Right lobe of liver (tissue), 6 donors: ENCODE measurements around the gene SCAP. TPM values are rescaled to one million over a fixed set of nuclear protein-coding genes. Genes with fewer than 3 reads are reported as not detected.

ENCODE experiments used
- ATAC-seq, 4 donors: fragments of 200-7000 bp; cut with Tn5 transposase; one replicate each; pipeline ENCODE4 v1.9.1; 2020; ENCODE audit warnings: mild to moderate bottlenecking in 4 of 4, moderate library complexity in 4 of 4
- DNase-seq, 3 donors: peaks; one replicate each; pipeline ENCODE4 v3.0.0-alpha.2; 2020
- H3K27ac ChIP-seq, 3 donors: fragments of 200-600 bp; one replicate each; pipeline ENCODE4 v1.8.0; 2022
- H3K27me3 ChIP-seq, 2 donors: fragments of 200-600 bp; one replicate each; pipeline ENCODE4 v1.8.0; 2022
- H3K36me3 ChIP-seq, 4 donors: fragments of 200-600 bp; sonication (generic) in 1 of 4; one replicate each; pipeline versions ENCODE4 v1.5.1 to v1.8.0; 2017 to 2022; ENCODE audit warnings: control low read depth in 1 of 4
- H3K4me1 ChIP-seq, 4 donors: fragments of 200-600 bp; sonication (generic) in 1 of 4; one replicate each; pipeline versions ENCODE4 v1.5.1 to v1.8.0; 2017 to 2022; ENCODE audit warnings: control low read depth in 1 of 4
- H3K4me3 ChIP-seq, 3 donors: fragments of 200-600 bp; one replicate each; pipeline ENCODE4 v1.8.0; 2022
- H3K9me3 ChIP-seq, 4 donors: fragments of 200-600 bp; sonication (generic) in 1 of 4; one replicate each; pipeline versions ENCODE4 v1.5.1 to v1.8.0; 2017 to 2022; ENCODE audit warnings: control low read depth in 1 of 4
- POLR2A ChIP-seq: fragments of 450-650 bp; IDR thresholded peaks from one replicate; pipeline ENCODE4 v1.6.1; 2017; ENCODE audit warnings: antibody characterized with exemption, mild to moderate bottlenecking
- WGBS: methylation state at CpG from one replicate; pipeline ENCODE4 v1.1.6; 2018; ENCODE audit warnings: low coverage, low lambda C conversion rate; ENCODE audit not compliant: insufficient coverage; ENCODE audit errors: missing lambda C conversion rate; 5-methylcytosine and 5-hydroxymethylcytosine counted together
- intact Hi-C, 2 donors: fragments of 100-400 bp; cut with DNase I; formaldehyde crosslinking; loops; one replicate each; pipeline versions ENCODE4 v1.11.2 to v1.14.1; 2022
- total RNA-seq, 6 experiments: library from RNA; depleted of rRNA in 2 of 6; stranded (reverse); fragments of >200 nt in 2 of 6; fragmentation: NEBNext Ultra II Directional in 3 of 6; extraction: Animal tissue kit (Norgen Biotek cat#: 25700) in 3 of 6; gene quantifications; one replicate each; pipeline versions ENCODE4 v1.1.0 to v1.2.4, GENCODE V29; 2016 to 2023
- TF ChIP-seq, protein P1 (sequence below), 4 donors: fragments of 200-600 bp in 3 of 4; fragments of 450-650 bp in 1 of 4; IDR thresholded peaks; one replicate each; pipeline versions ENCODE4 v1.5.1 to v1.8.0; 2016 to 2022; ENCODE audit warnings: antibody characterized with exemption in 4 of 4, mild to moderate bottlenecking in 2 of 4
- donor health status: DM: no; HTN: yes; CAD: no.
- donor health status: DM: no; HTN: no; CAD: no.
- donor health status: DM: no; HTN: no; CAD: no.
- donor health status: DM: no; HTN: yes; CAD: no.
- donor health status: DM: no; HTN: yes; CAD: no.

Gene SCAP
- total RNA-seq, 6 experiments from 2014 or later, result 48.8 to 85.1 (median 78.9) TPM

- intact Hi-C loops, result no loop called here
- DNase-seq, result peak in 1 of 3 donors; percentile 11
- WGBS, result 92% methylated on average over 9 of the region's 9 CpGs
These were observed 46.1 kb downstream of the SCAP start for GRCh38 chr3:47429476-47430270.

DNA sequence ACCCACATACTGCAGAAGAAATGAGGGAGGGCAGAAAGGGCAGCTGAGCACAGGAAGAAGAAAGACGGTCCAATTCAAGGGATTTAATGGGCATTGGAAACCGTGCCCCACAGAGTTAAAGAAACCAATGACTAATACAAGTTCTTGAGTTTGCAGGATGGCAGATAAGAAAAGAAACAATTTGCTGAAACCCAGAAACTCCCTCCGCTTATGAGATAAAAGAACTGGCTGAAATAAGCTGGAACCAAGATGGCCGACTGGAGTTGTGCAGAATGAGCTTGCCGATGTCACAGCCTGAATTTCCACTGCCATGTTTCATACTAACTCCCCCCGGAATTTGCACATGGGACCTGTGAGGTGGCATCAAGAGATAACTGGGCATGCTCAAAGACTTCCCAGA lies 47.1 kb downstream of the SCAP start:
- Histone ChIP-seq H3K4me3 (no peak overlapping the region), H3K4me1 (peaks cover 0 to 30% (median 9%) of the 10 kb centered on the region in 4 donors), H3K36me3 (peaks cover 0 to 28% (median 5%) of the 10 kb centered on the region in 4 donors), H3K27me3 (no peaks in the 10 kb centered on the region), H3K27ac (no peak overlapping the region), H3K9me3 (no peaks in the 10 kb centered on the region)
- 66% methylated on average over 4 of the region's 6 CpGs for WGBS
- TF ChIP-seq, protein P1, sequence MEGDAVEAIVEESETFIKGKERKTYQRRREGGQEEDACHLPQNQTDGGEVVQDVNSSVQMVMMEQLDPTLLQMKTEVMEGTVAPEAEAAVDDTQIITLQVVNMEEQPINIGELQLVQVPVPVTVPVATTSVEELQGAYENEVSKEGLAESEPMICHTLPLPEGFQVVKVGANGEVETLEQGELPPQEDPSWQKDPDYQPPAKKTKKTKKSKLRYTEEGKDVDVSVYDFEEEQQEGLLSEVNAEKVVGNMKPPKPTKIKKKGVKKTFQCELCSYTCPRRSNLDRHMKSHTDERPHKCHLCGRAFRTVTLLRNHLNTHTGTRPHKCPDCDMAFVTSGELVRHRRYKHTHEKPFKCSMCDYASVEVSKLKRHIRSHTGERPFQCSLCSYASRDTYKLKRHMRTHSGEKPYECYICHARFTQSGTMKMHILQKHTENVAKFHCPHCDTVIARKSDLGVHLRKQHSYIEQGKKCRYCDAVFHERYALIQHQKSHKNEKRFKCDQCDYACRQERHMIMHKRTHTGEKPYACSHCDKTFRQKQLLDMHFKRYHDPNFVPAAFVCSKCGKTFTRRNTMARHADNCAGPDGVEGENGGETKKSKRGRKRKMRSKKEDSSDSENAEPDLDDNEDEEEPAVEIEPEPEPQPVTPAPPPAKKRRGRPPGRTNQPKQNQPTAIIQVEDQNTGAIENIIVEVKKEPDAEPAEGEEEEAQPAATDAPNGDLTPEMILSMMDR (IDR thresholded peaks at IDR 0.05), result no peak
- no peak for TF ChIP-seq POLR2A
- DNase-seq (peak in 1 of 3 donors; percentile 39), ATAC-seq (no peak)
- intact Hi-C loops, result no loop called here

More at GRCh38 chr3:47429476-47430270, 46.1 kb downstream of the SCAP start:
- Histone ChIP-seq H3K9me3 (no peaks in the 10 kb centered on the region), H3K36me3 (peaks cover 0 to 37% (median 13%) of the 10 kb centered on the region in 4 donors), H3K27me3 (no peaks in the 10 kb centered on the region), H3K4me3 (no peak overlapping the region), H3K27ac (no peak overlapping the region), H3K4me1 (peaks cover 0 to 21% (median 4%) of the 10 kb centered on the region in 4 donors)
- TF ChIP-seq, protein P1 (IDR thresholded peaks at IDR 0.05), result no peak
- TF ChIP-seq POLR2A, result no peak
- ATAC-seq, result no peak

- TF ChIP-seq, protein P1 (IDR thresholded peaks at IDR 0.05), result no peak
- TF ChIP-seq POLR2A, result no peak
- intact Hi-C loops, result no loop called here
- DNase-seq, result no peak
- peaks cover 0 to 20% (median under 1%) of the 10 kb centered on the region in 4 donors for H3K36me3 ChIP-seq
- no peak overlapping the region for H3K4me3 ChIP-seq
- H3K4me1 ChIP-seq, result peaks cover 0 to 38% (median 13%) of the 10 kb centered on the region in 4 donors
- ATAC-seq, result no peak
- H3K27ac ChIP-seq, result no peak overlapping the region
- H3K9me3 ChIP-seq, result no peaks in the 10 kb centered on the region
- WGBS, result no CpG with 5 or more reads among the region's 6 CpGs
- H3K27me3 ChIP-seq, result no peaks in the 10 kb centered on the region
These were observed 47.9 kb downstream of the SCAP start for GRCh38 chr3:47427866-47428265.

GRCh38 chr3:47425959-47426358 lies 49.8 kb downstream of the SCAP start:
- intact Hi-C loops, result no loop called here
- ATAC-seq, result no peak
- WGBS, result 94% methylated on average over 7 of the region's 9 CpGs
- Histone ChIP-seq H3K4me3 (no peak overlapping the region), H3K4me1 (peaks cover 0 to 46% (median 23%) of the 10 kb centered on the region in 4 donors), H3K9me3 (no peaks in the 10 kb centered on the region), H3K27ac (no peak overlapping the region), H3K27me3 (no peaks in the 10 kb centered on the region), H3K36me3 (peaks cover 0 to 12% (median under 1%) of the 10 kb centered on the region in 4 donors)
- no peak for DNase-seq
- TF ChIP-seq, protein P1 (IDR thresholded peaks at IDR 0.05), result no peak
- no peak for TF ChIP-seq POLR2A
